CD4-positive, alpha-beta T cell (primary cell): ENCODE results near the gene TBC1D22A. TPM values are rescaled to one million over a fixed set of nuclear protein-coding genes. Genes with fewer than 3 reads are reported as not detected.

Source experiments
- ATAC-seq: fragments of 200-7000 bp; cut with Tn5 transposase; one replicate; pipeline ENCODE4 v1.10.0; 2022; ENCODE audit warnings: mild to moderate bottlenecking; ENCODE audit not compliant: poor library complexity
- CTCF ChIA-PET: fragments of 350-600 bp; sonication (Branson Sonifier 250); formaldehyde crosslinking; loops from one replicate; lab custom pipeline; 2021; ENCODE audit warnings: antibody characterized with exemption, inconsistent platforms; lab: Charles Lee
- POLR2A ChIA-PET: fragments of 350-600 bp; sonication (Branson Sonifier 250); formaldehyde crosslinking; loops from one replicate; lab custom pipeline; 2021; ENCODE audit warnings: antibody characterized with exemption, inconsistent platforms; lab: Charles Lee
- DNase-seq, 14 experiments: peaks; one replicate each; pipeline ENCODE4 v3.0.0-alpha.2; 2013 to 2020; ENCODE audit warnings: mixed read lengths in 2 of 14
- H3K27ac ChIP-seq, 2 donors: one replicate each; pipeline versions ENCODE4 v1.5.1 to v1.7.0; 2013; ENCODE audit warnings: low read length in 2 of 2, low read depth in 1 of 2, mild to moderate bottlenecking in 1 of 2
- H3K27me3 ChIP-seq, 2 experiments: 1 replicate in 1 of 2; 2 replicates in 1 of 2; pipeline versions ENCODE4 v1.6.1 to v1.7.0; 2013; ENCODE audit warnings: low read length in 2 of 2, control low read depth in 1 of 2, mild to moderate bottlenecking in 1 of 2, moderate library complexity in 1 of 2; ENCODE audit not compliant: insufficient read depth in 2 of 2, control insufficient read depth in 1 of 2
- H3K36me3 ChIP-seq: one replicate; pipeline ENCODE4 v1.6.1; 2013; ENCODE audit warnings: low read length, control low read depth; ENCODE audit not compliant: insufficient read depth
- H3K4me1 ChIP-seq: one replicate; pipeline ENCODE4 v1.6.1; 2013; ENCODE audit warnings: low read length, control low read depth; ENCODE audit not compliant: insufficient read depth
- H3K4me3 ChIP-seq: one replicate; pipeline ENCODE4 v1.5.1; 2013; ENCODE audit warnings: mild to moderate bottlenecking, low read length, moderate library complexity
- H3K9me3 ChIP-seq, 2 experiments: 1 replicate in 1 of 2; 2 replicates in 1 of 2; pipeline versions ENCODE4 v1.6.1 to v1.7.0; 2013; ENCODE audit warnings: low read length in 2 of 2, mild to moderate bottlenecking in 2 of 2, control low read depth in 1 of 2, moderate library complexity in 1 of 2; ENCODE audit not compliant: control insufficient read depth in 1 of 2, insufficient read depth in 1 of 2
- H3K27ac Mint-ChIP-seq: one replicate; pipeline ENCODE4 v1.8.0; 2020; ENCODE audit warnings: mixed read lengths
- H3K27me3 Mint-ChIP-seq: one replicate; pipeline ENCODE4 v1.8.0; 2021; ENCODE audit warnings: mixed read lengths
- H3K36me3 Mint-ChIP-seq: one replicate; pipeline ENCODE4 v1.8.0; 2021; ENCODE audit warnings: low read depth, mixed read lengths
- H3K4me1 Mint-ChIP-seq: one replicate; pipeline ENCODE4 v1.8.0; 2021; ENCODE audit warnings: low read depth, mixed read lengths
- H3K4me3 Mint-ChIP-seq: one replicate; pipeline ENCODE4 v1.8.0; 2020; ENCODE audit warnings: mild to moderate bottlenecking, mixed read lengths
- H3K9me3 Mint-ChIP-seq: one replicate; pipeline ENCODE4 v1.8.0; 2020; ENCODE audit warnings: mixed read lengths
- intact Hi-C, 2 experiments: fragments of 100-400 bp; cut with DNase I in 1 of 2; cut with micrococcal nuclease in 1 of 2; formaldehyde crosslinking; loops; one replicate each; pipeline versions ENCODE4 v1.15.1 to v1.9.0; 2023 to 2025; cut with DNase I, micrococcal nuclease
- total RNA-seq, 174 experiments: library from RNA in 2 of 174; stranded (reverse) in 2 of 174; gene quantifications; one replicate each; pipeline ENCODE4 v1.2.3 and lab custom pipeline; 2021 to 2026
- TF ChIP-seq, protein P1 (sequence below): fragments of 200-600 bp; IDR thresholded peaks from one replicate; pipeline ENCODE4 v1.8.0; 2022; ENCODE audit warnings: antibody characterized with exemption, mild to moderate bottlenecking

The TBC1D22A gene
- total RNA-seq, 2 experiments from 2014 or later: 27.1 to 31.7 TPM

DNA sequence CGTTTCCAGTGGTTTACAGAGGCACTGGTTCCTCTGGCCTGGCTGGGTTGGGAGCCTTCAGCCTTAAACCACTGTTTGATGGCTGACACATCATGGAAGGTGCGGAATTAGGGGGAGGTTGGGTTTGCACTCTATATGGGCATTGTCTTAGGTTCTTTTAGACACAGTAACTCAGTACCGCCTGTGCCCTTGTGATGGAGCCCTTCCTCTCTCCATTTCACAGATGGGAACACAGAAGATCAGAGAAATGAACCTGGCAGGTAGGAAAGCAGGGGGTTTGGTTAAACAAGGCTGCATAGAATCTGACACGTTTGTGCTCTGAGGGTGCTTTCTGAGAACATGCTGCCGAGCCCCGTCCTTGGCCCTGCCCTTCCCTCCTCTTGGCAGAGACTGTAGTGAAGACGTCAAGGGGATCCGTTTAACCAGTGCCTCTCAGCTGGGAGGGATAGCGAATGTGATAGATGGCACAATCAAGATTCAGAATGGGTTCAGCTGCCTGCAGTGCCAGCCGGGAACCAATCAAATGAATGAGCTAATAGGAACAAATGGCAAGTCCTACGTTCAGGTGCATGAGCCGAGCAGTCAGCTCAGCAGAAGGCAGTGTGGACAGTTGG is 228.6 kb downstream of the TBC1D22A start:
- Histone ChIP-seq H3K9me3 (no peaks in the 10 kb centered on the region), H3K4me3 (no peak overlapping the region), H3K4me1 (no peaks in the 10 kb centered on the region), H3K27ac (no peak overlapping the region), H3K27me3 (no peaks in the 10 kb centered on the region), H3K36me3 (peaks cover 17% of the 10 kb centered on the region)
- Mint-ChIP-seq H3K4me1 (peaks cover 4% of the 10 kb centered on the region), H3K27ac (no peak overlapping the region), H3K4me3 (no peak overlapping the region), H3K9me3 (no peaks in the 10 kb centered on the region), H3K27me3 (no peaks in the 10 kb centered on the region), H3K36me3 (peaks cover 39% of the 10 kb centered on the region)
- intact Hi-C loops: no loop called here
- CTCF ChIA-PET: no interaction called here
- DNase-seq (no peak), ATAC-seq (no peak)
- POLR2A ChIA-PET: no interaction called here
- TF ChIP-seq, protein P1, sequence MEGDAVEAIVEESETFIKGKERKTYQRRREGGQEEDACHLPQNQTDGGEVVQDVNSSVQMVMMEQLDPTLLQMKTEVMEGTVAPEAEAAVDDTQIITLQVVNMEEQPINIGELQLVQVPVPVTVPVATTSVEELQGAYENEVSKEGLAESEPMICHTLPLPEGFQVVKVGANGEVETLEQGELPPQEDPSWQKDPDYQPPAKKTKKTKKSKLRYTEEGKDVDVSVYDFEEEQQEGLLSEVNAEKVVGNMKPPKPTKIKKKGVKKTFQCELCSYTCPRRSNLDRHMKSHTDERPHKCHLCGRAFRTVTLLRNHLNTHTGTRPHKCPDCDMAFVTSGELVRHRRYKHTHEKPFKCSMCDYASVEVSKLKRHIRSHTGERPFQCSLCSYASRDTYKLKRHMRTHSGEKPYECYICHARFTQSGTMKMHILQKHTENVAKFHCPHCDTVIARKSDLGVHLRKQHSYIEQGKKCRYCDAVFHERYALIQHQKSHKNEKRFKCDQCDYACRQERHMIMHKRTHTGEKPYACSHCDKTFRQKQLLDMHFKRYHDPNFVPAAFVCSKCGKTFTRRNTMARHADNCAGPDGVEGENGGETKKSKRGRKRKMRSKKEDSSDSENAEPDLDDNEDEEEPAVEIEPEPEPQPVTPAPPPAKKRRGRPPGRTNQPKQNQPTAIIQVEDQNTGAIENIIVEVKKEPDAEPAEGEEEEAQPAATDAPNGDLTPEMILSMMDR: no peak

DNA sequence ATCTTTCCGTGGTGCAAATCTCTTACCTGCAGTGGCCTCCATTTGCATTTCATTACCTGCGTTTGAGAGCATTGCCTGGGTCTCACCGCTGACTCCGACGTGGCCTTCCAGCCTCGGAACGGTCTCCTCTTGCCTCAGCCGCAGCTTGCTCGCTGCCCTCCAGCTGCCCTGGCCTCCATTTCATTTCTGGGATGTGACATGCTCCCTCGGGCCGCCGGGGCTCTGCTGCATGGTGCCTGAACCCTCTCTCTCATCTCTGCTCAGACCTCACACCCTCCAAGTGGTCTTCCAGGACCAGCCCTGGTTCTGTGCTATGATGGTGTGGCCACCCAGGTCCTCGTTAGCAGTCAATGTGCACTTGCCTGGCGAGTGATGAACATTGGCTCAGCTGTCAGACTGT is 229.2 kb downstream of the TBC1D22A start:
- no peaks in the 10 kb centered on the region for H3K9me3 ChIP-seq
- Mint-ChIP-seq H3K4me1 (peaks cover 4% of the 10 kb centered on the region), H3K27me3 (no peaks in the 10 kb centered on the region), H3K9me3 (no peaks in the 10 kb centered on the region), H3K36me3 (peaks cover 44% of the 10 kb centered on the region), H3K4me3 (no peak overlapping the region), H3K27ac (no peak overlapping the region)
- no peaks in the 10 kb centered on the region for H3K4me1 ChIP-seq
- H3K27me3 ChIP-seq: no peaks in the 10 kb centered on the region
- DNase-seq: no peak
- intact Hi-C loops: no loop called here
- no peak overlapping the region for H3K4me3 ChIP-seq
- CTCF ChIA-PET: no interaction called here
- POLR2A ChIA-PET: no interaction called here
- H3K27ac ChIP-seq: no peak overlapping the region
- no peak for ATAC-seq
- TF ChIP-seq, protein P1: no peak
- peaks cover 23% of the 10 kb centered on the region for H3K36me3 ChIP-seq

DNA sequence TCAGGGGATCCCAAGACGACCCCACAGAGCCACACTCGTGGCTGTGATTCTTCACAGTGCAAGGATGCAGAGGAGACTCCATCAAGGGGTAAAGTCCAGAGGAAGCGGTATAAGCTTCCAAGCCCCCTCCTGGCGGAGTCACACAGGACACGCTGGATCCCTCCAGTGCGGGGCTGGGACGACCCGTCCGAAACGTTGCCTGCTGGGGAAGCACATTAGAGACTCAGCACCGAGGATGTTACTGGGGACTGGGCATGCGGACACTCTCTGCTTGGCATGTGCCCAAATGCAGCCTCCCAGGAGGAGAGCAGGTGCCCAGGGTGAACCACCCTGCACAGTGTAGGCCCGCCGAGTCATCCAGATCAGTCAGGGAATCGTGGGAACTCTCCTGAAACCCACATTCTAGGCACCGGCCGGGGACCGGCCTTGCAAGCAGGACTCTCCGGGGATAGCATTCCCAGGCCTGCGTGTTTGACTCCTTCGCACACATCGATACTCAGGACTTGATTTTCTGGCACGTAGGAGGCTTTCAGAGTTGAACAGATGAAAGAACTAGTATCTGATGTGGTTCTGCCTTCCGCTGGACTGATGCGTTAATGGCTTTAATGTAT is 229.8 kb downstream of the TBC1D22A start:
- no peaks in the 10 kb centered on the region for H3K9me3 ChIP-seq
- no peak overlapping the region for H3K27ac ChIP-seq
- no peaks in the 10 kb centered on the region for H3K4me1 ChIP-seq
- Mint-ChIP-seq H3K27ac (no peak overlapping the region), H3K4me1 (peaks cover 4% of the 10 kb centered on the region), H3K36me3 (peaks cover 47% of the 10 kb centered on the region), H3K4me3 (no peak overlapping the region), H3K9me3 (no peaks in the 10 kb centered on the region), H3K27me3 (no peaks in the 10 kb centered on the region)
- POLR2A ChIA-PET: no interaction called here
- DNase-seq (no peak), ATAC-seq (no peak)
- H3K4me3 ChIP-seq: no peak overlapping the region
- H3K27me3 ChIP-seq: no peaks in the 10 kb centered on the region
- CTCF ChIA-PET: no interaction called here
- intact Hi-C loops: no loop called here
- peaks cover 26% of the 10 kb centered on the region for H3K36me3 ChIP-seq
- TF ChIP-seq, protein P1: no peak
